WERI-Rb-1 (cell line): ENCODE data around the gene TBC1D2B.

Experiments
- DNase-seq: peaks from one replicate; pipeline ENCODE4 v3.0.0-alpha.2; 2020
- H3K27ac ChIP-seq: fragments of 250-450 bp; sonication (Bioruptor Pico); 2 replicates; pipeline ENCODE4 v1.5.1; 2020; ENCODE audit warnings: mild to moderate bottlenecking, moderate library complexity
- H3K27me3 ChIP-seq: fragments of 250-450 bp; sonication (Bioruptor Pico); 2 replicates; pipeline ENCODE4 v1.5.1; 2021; ENCODE audit warnings: mild to moderate bottlenecking, low read depth, moderate library complexity; ENCODE audit not compliant: insufficient read depth, severe bottlenecking
- H3K36me3 ChIP-seq: fragments of 250-450 bp; sonication (Bioruptor Pico); 2 replicates; pipeline ENCODE4 v1.5.1; 2020; ENCODE audit warnings: mild to moderate bottlenecking, moderate library complexity
- H3K4me3 ChIP-seq: 2 replicates; pipeline ENCODE4 v1.5.1; 2011; ENCODE audit warnings: low read depth, mild to moderate bottlenecking, control low read depth, low read length
- H3K9me3 ChIP-seq: fragments of 250-450 bp; sonication (Bioruptor Pico); 2 replicates; pipeline ENCODE4 v1.5.1; 2021; ENCODE audit warnings: mild to moderate bottlenecking, moderate library complexity; ENCODE audit not compliant: severe bottlenecking
- TF ChIP-seq, protein P1 (sequence below): IDR thresholded peaks from 2 replicates; pipeline ENCODE4 v1.5.1; 2011; ENCODE audit warnings: low read depth, mild to moderate bottlenecking, control low read depth, inconsistent platforms, low read length

TBC1D2B gene

DNA sequence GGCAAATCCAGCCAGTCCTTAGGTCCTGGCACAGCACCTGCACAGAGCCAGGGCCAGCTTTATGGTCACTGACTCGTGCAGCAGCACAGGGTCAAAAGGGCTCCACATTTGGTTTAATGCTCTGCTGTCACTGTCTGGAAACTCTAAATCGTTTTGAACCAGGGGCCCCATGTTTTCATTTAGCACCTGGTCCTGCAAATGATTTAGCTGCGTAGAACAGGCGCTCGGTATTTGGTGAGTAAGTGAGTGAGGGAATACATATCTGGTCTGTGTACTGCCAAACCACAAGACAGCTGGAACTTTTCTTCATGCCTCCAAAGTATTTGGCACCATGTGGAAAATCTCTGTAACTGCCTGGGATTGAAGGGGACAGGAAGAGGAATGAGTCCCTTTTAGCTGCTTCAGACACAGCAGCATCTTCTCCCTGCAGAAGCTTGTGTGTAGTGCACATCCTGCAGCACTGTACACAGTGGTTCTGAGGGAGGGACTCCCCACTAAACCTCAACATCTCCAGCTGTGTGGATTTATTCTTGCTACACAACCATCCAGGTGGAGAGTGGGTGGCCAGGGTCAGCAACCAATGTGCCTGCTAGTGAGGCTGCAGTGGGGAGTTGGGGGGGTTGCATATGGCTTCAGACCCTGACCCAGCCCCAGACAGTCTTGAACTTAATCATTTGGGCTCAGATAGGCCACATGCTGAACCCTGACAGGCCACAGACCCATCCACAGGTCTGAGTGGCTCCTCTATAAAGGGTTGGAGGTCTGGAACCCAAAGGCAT is 15.9 kb upstream of the TBC1D2B start:
- Histone ChIP-seq H3K36me3 (no peaks in the 10 kb centered on the region), H3K27ac (no peak overlapping the region), H3K4me3 (no peak overlapping the region), H3K9me3 (no peaks in the 10 kb centered on the region), H3K27me3 (no peaks in the 10 kb centered on the region)
- no peak for DNase-seq
- TF ChIP-seq, protein P1, sequence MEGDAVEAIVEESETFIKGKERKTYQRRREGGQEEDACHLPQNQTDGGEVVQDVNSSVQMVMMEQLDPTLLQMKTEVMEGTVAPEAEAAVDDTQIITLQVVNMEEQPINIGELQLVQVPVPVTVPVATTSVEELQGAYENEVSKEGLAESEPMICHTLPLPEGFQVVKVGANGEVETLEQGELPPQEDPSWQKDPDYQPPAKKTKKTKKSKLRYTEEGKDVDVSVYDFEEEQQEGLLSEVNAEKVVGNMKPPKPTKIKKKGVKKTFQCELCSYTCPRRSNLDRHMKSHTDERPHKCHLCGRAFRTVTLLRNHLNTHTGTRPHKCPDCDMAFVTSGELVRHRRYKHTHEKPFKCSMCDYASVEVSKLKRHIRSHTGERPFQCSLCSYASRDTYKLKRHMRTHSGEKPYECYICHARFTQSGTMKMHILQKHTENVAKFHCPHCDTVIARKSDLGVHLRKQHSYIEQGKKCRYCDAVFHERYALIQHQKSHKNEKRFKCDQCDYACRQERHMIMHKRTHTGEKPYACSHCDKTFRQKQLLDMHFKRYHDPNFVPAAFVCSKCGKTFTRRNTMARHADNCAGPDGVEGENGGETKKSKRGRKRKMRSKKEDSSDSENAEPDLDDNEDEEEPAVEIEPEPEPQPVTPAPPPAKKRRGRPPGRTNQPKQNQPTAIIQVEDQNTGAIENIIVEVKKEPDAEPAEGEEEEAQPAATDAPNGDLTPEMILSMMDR, result no peak

DNA sequence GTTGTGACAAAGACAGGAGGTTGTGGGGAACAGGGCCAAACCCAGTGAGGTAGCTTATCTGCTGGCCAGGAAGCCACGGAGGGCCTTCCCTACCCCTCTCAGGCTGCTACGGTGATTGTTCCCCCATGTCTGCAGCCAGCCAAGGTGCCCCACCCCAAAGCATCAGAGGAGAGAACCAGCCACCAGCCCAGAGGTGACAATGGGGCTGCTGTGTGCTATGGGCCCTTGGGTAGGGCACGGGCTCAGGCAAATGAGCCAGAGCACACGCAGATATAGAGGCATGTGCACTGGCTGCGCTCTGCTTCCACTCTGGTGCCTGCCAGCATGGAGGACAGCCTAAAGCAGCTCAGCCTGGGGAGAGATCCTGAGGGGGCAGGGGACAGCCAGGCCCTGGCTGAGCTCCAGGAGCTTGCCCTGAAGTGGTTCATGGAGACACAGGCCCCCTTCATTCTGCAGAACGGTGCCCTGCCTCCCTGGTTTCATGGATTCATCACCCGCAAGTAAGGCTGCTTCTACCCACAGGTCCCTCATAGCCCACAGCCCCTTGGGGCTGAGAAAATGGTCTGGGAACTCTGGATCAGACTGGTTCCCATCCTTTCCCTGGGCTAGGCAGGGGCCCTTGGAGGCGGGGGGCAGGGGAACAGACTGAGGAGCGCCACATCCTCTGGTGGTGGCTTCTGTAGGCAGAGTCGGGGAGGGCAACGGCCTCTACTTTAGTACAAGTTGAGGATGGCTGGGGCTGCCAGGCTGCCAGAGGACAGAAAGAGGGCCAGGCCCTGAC is 14.9 kb upstream of the TBC1D2B start, which contains the start of gene SH2D7:
Gene SH2D7 (plus strand): TSS at position 301 of the 781 bp plus-strand sequence. CDS start 24 bp downstream, at position 325.
- no peak for DNase-seq
- TF ChIP-seq, protein P1, result no peak
- H3K9me3 ChIP-seq, result no peaks in the 10 kb centered on the region
- H3K27me3 ChIP-seq, result no peaks in the 10 kb centered on the region
- no peaks in the 10 kb centered on the region for H3K36me3 ChIP-seq
- H3K27ac ChIP-seq, result no peak within 1 kb of the TSS
- H3K4me3 ChIP-seq, result no peak within 1 kb of the TSS

GRCh38 chr15:78090422-78091063 is 13.0 kb upstream of the TBC1D2B start:
- TF ChIP-seq, protein P1, result no peak
- Histone ChIP-seq H3K4me3 (no peak overlapping the region), H3K27me3 (no peaks in the 10 kb centered on the region), H3K36me3 (no peaks in the 10 kb centered on the region), H3K27ac (no peak overlapping the region), H3K9me3 (no peaks in the 10 kb centered on the region)
- DNase-seq, result no peak

DNA sequence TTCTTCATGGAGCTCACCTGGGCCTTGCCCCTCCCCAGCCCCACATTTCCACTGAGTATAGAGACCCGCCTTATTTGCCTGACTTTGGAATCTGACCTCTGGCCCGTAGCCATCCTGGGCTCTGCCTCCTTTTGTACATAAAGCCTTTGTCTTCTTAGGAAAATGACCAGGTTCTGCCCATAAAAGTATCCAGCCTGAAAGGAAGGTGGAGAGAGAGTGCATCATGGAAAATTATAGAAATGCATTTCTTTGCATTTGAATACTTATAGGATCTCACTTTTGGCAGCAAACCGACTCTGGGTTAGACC is 11.2 kb upstream of the TBC1D2B start:
- no peak for DNase-seq
- H3K36me3 ChIP-seq, result no peaks in the 10 kb centered on the region
- H3K4me3 ChIP-seq, result no peak overlapping the region
- TF ChIP-seq, protein P1, result no peak
- no peaks in the 10 kb centered on the region for H3K9me3 ChIP-seq
- no peaks in the 10 kb centered on the region for H3K27me3 ChIP-seq
- no peak overlapping the region for H3K27ac ChIP-seq

GRCh38 chr15:78087951-78088772 is 10.7 kb upstream of the TBC1D2B start:
- no peaks in the 10 kb centered on the region for H3K9me3 ChIP-seq
- no peak for DNase-seq
- no peak overlapping the region for H3K4me3 ChIP-seq
- H3K27ac ChIP-seq, result no peak overlapping the region
- no peaks in the 10 kb centered on the region for H3K27me3 ChIP-seq
- TF ChIP-seq, protein P1, result no peak
- no peaks in the 10 kb centered on the region for H3K36me3 ChIP-seq
